SH-SY5Y (cell line): ENCODE data around the gene ETFRF1.

Source experiments
- GATA2 ChIP-seq: IDR thresholded peaks from 2 replicates; pipeline ENCODE4 v1.6.1; 2011; ENCODE audit warnings: mild to moderate bottlenecking, low read depth, low read length
- GATA3 ChIP-seq: IDR thresholded peaks from 2 replicates; pipeline ENCODE4 v1.6.1; 2011; ENCODE audit warnings: low read depth, mild to moderate bottlenecking, low read length, moderate library complexity

DNA sequence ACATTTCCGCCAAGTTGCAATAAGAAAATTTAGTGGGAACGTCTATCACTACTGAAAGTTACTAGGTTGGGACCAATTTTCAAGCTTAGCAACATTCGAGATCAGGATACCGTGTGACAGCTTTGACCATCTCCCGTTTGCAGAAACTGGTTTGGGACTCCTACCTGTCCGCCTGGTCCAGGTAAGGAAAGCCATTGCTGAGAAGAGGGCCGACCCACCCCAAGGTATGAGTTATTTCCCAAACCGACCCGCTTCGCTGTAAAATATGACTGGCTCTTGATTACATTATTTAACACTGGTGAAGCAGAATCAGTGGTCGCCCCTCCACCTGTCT is 348 bp upstream of the ETFRF1 start:
- TF ChIP-seq GATA2: no peak
- no peak for TF ChIP-seq GATA3
